DMS153 treated with DMSO at 0.1 percent for 48 hours (cell line): Measurements from ENCODE around the gene UBE2E3.
"Not testable (repeated sequence)": the region's sequence is repeated elsewhere in the genome, so short reads cannot be mapped to it uniquely, and the experiment has no call there.

Source experiments
- DNase-seq: peaks from one replicate; lab custom pipeline; 2025; ENCODE audit not compliant: unreplicated experiment; lab: John Stamatoyannopoulos, UW

UBE2E3 gene

DNA sequence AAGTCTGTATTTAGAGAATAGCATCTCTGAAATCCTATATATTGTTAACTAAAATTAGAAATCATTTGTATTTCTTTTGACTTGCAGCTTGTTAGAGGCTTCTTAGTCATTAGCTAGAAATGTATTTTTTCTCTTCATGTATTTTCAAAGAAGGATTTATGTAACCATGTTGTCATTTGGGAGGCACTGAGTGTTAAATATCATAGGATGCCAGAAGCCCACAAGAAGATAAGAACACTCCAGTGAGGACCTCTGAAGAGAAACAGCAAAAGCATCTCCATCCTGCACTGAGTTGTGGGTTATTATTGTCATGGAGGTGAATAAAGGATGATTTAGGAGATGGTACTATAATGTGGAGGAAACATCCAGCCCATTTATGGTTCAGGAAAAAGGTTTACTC lies 93.5 kb downstream of the UBE2E3 start:
- no peak for DNase-seq

DNA sequence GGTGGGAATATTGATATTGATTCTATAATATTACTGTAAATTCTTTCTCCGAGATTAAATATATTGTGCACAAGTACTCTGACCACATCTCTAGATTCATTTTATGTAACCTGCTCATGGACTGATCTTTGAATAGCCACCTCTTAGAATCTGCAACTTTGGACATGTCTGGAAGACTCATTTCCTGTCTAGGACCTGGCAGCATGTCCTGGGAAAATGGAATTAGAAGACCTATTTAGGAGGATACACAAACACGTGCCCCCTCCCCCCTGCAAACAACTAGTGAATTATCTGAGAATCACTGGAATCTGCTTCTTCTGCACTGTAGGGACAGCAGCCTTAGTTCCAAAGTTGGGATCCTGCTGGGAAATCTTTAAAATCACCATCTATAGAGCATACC lies 94.1 kb downstream of the UBE2E3 start:
- no peak for DNase-seq

DNA sequence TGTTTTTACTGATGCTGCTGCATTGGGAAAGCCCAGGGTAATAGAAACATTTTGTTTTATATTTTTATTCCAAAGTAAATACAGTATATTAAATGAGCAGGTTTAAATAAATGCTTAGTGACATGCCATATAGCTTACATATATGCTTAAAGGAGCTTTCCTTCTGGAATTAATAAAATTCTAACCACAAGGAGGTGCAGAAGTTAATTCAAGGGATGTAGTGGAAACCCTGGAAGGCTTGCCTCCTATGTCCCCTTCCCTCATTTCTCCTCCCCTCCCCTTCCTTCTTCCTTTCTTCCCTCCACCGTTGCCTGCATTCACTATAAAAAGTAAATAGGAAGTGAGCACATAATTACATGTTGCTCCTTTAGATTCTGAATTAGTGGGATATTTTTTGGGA lies 96.3 kb downstream of the UBE2E3 start:
- DNase-seq: no peak

DNA sequence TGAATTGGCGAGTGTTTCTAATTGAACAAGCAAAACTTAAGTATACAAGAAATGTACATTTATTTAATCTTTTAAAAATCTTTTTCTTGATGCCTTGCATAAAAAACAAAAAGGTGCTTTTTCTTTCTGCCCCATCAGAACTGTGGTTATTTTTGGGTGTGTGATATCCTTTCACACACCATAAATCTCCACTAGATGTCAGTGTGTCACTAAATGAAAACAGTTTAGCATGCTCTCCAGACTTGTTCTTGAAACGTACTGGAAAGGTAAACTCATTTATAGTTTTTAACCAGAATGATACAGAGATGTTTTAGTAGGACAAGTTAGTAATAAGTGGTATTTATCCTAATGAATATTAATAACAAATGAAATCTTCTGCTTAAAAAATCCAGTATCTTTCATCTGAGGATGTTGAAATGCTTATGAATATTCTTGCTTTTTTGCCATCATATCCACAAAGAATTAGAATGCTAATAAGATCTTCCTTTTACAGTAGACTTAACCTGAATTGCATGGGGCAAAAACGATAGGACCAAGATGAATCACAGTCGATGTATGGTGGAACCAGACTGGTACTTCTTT lies 96.8 kb downstream of the UBE2E3 start:
- peak; percentile 66 for DNase-seq

DNA sequence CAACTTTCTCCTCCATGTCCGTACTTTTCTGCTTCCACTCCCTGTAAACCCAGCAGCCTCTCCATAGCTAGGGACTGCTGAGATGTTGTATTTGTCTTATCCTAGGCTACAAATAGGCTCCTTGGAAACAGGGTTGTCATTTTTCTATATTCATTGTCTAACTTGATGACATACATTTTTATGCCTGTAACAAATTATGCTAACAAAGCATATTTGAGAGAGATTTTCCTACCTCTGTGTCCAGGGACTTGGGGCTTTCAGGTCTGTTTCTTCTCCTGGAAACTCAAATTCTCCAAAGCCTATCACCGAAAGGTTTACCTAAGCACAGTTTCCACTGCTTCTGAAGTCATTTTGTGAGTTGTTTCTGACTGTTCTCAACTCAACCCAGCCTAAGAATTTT lies 102.7 kb downstream of the UBE2E3 start:
- DNase-seq: no peak

DNA sequence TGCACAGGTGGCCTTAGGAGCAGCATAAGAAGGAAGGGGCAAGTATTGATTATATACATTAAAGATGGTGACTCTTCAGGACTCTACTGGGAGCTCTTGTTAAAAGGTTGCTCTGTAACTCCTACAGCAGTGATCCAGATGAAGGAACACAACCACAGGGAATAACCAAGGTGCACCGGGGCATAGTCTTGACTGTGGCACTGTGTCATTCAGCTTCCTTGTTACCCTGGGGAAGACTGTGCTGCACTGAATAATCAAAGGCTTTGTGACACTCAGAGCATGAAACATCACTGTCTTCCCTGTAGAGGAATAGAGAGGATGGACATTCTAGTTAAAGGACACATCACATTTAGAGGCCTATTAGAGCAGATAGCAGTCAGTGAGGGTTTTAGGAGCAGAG lies 105.3 kb downstream of the UBE2E3 start:
- no peak for DNase-seq

DNA sequence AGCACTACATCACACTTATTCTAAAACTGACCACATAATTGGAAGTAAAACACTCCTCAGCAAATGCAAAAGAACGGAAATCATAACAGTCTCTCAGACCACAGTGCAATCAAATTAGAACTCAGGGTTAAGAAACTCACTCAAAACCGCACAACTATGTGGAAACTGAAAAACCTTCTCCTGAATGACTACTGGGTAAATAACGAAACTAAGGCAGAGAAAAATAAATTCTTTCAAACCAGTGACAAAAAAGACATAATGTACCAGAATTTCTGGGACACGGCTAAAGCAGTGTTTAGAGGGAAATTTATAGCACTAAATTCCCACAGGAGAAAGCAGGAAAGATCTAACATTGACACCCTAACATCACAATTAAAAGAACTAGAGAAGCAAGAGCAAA lies 111.5 kb downstream of the UBE2E3 start:
- not testable (repeated sequence) for DNase-seq

DNA sequence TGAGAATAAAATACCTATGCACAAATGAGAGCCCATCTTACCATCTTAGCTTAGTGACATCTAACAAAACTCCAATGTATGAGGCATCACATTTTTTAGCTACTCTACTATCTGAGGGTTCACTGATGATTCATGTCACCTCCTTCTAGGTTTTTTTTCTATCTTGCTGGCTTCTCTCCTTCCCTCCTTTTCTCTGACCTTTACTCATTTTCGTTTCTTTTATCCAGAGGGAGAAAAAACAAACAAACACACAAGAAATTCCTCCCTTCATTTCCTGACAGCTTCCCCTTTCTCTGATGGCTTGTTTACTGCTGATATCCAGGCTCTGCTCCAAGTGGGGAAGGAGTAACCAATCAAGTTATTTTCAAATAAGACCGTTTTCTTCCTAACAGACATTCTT lies 115.1 kb downstream of the UBE2E3 start:
- no peak for DNase-seq

DNA sequence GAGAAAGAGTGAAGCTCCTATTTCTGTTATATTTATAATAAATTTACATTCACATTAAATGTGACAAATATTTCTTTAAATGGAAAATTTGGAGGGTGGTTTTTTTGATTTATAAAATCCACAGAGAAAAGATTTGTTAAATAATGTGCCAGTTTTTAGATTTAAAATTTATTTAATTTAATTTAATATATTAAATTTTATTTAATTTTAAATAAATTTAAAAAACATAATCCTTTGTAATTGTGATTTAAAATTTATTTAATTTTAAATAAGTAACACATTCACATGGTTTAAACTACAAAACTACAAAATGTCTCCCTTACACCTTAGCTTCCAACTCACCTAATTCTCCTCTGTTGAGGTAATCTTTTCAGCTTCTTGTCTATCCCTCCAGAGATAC lies 123.3 kb downstream of the UBE2E3 start:
- no peak for DNase-seq

DNA sequence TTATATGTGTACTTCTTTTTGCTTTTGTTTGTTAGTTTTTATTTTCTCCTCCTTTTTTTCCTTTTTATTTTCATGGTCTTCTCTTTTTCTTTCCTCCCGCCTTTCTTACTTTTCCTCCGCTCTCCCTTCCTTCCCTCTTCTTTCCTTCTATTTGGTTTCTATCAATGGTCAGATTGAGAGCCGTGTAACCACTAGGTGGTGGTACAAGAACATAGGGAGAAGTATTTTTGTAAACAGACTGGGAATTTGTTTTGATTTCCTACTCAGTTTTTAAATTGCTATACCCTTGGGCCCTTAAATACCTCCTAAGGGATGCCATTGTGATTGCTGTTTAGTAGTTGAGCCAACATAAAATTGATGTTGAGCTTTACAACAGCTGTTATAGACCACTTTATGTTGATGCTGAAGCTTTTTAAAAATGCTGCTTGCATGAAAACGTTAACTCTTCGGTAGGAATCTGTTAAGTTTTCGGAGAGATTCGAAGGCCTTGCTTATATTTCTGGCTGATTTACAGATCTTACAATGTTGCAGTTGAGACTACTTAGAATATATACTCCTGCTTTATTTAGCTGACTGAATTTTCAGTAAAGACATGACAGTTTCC lies 124.2 kb downstream of the UBE2E3 start:
- DNase-seq: peak; percentile 37

DNA sequence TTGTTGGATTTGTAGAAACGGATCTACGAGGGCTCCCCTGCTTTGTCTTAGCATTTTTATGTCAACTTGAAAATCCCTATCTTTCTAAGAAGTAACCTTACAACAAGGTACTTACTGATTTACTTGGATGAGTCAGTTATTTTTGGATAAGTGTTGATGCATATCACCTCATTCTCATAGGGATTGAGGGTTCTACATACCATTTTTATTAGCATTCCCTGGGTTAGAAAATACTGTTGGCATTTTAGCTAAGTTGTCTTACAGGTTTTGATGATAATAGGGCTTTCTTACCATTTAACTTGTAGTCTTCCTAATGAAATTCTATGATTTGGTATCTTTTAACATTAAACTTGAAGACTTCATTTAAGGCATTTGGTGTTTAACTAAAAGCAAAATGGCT lies 125.2 kb downstream of the UBE2E3 start:
- DNase-seq: no peak

DNA sequence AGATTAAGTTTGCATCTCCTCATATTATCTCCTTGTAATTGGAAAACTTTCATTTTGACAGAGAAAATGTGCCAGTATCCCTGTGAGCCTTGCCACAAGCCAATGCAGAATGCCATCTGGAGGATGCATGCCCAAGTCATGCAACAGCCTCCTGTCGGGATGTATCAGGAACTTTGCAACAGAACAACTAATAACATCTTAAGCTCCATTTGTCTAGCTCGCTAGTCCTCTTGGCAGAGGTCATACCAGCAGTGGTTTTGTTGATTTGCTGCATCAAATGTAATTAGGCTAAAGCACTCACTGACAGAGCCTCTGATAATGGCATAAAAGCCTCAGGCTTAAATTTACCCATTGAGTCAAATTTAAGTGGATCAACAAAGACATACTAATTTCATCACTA lies 125.8 kb downstream of the UBE2E3 start:
- no peak for DNase-seq

DNA sequence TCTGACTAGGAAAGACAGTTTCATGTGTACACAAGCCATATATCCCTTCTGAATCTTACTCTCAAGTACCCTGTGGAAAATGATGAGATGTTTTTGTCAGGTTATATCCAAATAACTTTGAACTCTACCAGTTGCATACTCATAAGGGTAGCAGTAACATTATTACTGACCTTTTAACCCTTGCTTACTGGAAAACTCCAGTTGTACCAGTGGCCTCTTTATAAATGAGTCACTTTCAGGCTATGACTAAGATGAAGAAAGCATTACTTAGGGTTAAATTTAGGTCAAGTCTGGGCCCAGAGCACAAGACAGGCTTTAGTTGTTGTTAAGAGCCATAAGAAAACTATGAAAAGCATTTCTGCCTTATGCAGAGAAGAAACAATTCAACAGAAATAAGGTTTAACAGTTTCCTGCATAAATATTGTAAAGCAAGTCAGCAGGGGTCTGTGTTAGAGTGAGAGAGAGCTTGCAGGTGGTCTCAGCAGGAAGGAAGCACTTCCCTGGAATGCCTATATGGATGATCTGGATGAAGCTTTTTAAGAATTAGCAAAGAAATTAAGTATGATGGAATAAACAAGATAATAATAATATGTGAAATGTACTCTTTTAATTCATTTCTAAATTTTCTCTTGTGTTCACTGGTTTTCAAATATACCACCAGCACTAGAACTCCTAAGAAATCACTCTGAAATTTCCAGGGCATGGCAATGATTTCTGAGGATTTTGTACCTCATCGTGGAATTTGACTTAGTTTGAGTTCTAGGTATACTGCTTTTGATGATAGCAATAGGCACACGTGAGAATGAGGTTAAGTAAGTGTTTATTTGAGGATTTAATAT lies 126.6 kb downstream of the UBE2E3 start:
- DNase-seq: no peak

DNA sequence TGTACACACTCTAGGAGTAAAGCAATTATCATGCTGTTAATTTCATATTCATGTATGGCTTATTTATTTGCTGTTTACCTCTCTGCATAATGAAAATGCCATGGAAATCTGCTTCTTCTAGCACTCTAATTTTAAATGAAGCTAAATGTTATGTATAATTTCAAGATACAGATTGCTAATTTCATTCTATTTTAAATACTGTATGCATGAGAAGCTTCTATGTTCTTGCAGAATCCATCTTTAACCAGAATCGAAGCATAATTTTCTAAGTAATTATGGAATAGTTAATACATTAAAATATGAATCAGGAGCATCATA lies 127.2 kb downstream of the UBE2E3 start:
- no peak for DNase-seq

DNA sequence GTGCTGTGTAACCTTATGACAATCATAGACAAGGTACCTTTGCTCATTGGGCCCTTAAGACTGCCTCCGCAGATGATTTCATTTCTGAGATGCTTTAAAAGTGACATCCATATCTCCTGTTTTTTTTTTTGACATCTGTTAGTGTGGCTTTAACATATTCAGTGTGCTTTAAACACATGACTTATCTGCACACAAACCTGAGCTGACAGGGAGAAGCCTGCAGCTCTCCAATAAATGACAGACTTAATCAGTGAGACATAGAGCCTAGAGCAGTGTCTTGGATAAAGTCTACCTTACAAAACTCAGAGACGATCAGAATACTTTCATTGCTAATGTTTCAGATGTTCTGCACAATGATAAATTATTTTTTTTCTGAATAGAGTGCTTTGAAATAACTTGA lies 130.7 kb downstream of the UBE2E3 start:
- DNase-seq: no peak

DNA sequence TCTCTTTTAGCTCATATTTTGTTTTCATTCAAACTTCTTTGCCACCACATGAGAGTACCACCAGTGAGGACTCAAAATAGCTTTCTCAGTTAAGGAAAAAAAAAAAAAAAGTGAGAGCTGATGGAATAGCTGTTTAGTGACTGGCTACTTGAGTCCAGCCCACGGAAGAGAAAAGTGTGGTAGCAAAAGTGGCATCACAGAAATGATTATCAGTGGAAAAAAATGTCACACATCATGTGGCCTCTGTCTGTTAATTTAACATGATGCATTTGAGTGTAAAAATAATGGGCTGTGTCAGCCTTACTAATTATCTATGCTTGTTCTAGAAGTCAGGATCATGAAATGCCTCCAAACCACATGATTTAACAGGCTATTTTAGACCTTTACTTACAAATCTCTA lies 132.5 kb downstream of the UBE2E3 start:
- no peak for DNase-seq
